MV-4-11 (cell line): ENCODE measurements around the gene ASB7.
A peak's percentile ranks its signal among the peaks of the same experiment; 100 is the strongest.
"Not testable (repeated sequence)": the region's sequence is repeated elsewhere in the genome, so short reads cannot be mapped to it uniquely, and the experiment has no call there.

Experiments used
- DNase-seq: peaks from one replicate; lab custom pipeline; 2025; lab: John Stamatoyannopoulos, UW

Gene ASB7

DNA sequence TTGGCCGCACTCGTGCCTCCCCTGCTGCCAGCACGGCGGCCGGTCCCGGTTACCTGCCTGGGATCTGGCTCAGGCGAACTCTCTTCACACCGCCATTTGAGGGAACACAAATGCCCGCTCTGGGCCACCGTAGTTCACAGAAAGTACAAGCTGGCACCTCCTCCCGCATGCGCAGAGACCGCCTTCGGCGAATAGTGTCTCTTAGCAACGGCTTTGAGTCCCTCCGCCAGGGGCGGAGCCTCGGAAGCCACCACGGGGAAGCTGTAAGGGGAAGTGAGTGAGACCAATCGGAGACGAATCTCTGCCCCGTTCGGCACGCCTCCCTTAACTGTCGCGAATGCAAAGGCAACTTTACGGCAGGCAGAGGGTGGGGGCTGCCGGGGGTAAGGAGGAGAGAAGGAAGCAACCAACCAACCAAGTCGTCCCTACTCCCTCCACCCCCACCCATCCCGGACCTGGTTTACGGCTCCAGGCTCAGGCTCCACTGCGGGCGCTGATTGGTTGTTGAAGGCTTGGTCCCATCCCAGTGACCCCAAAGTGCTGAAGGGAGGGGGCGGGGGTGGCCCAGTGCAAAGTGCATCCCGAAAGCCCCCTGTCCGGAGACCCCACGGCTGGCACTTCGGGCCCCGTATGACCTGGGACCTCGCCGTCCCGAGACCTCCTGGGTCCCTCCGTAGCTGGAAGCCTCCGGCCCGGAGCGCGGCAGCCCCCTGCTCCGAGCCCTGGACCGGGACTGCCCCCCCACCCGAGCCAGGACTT is at the start of gene ASB7, which contains the start of gene LINS1:
Gene ASB7, plus strand, starts transcription at position 526 of the 759 bp plus-strand sequence. CDS start 9,628 bp downstream, outside the sequence.
Gene LINS1, minus strand, starts transcription at position 121 of the 759 bp plus-strand sequence. CDS start 21,342 bp downstream, outside the sequence.
- peak; percentile 100 for DNase-seq

DNA sequence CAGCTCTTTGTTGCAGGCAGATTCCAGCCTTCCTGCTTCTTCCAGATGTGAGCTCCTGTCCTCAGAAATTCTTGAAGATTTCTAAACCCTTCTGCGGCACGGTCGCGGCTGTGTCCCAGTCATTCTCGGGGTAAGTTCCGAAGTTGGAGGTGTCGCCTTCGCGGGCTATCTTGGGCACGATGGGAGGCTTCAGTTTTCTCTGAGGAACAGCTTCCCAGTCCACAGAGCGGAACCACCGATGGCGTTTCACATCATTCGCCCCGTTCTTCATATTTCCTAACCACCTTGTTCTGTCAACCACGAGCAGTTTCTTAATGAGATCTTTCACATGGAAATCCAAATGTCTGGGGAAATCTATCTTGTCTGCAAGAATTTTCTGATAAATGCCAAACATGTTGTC is 48.9 kb upstream of the ASB7 start:
- peak; percentile 18 for DNase-seq

DNA sequence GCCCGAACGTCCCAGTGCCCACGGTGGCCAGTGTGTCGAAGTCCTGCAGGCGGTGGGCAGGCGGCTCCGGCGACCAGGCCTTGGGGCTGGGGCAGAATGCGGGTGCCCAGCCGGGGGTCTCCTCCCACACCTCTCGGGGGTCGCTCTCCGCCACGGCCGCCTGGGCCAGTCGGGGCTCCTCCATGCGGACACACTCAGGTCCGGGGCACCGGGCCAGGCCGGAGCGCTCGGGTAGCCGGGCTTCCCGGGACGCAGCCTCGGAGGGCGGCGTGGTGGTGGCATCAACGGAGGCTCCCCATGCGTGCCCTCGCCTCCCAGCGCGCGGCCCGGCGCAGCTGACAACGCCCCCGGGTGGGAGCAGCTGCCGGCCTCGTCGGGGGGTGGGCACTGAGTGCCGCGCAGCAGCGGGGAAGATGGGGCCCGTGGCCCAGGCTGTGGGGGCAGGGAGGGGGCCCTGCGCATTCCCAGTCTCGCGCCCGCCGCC is 43.6 kb upstream of the ASB7 start:
- no peak for DNase-seq

DNA sequence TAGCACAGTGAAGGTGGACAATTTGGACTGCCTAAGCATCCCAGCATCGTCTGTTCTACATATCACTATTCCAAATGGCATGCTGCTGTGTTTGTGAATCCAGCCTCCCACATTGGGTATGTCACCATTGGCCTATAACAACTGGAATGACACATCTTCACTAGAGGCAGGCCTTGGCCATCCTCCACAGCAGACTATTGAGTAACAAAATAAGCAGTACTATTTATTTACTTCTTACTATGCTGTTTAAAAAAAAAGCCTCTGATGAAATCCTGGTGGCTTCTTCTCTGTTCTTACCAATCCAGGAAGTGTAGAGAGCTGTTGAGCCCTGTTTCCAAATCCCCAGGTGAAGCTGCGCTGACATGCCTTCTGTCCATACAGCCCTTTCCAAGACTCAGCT is 43.1 kb upstream of the ASB7 start:
- peak; percentile 91 for DNase-seq

DNA sequence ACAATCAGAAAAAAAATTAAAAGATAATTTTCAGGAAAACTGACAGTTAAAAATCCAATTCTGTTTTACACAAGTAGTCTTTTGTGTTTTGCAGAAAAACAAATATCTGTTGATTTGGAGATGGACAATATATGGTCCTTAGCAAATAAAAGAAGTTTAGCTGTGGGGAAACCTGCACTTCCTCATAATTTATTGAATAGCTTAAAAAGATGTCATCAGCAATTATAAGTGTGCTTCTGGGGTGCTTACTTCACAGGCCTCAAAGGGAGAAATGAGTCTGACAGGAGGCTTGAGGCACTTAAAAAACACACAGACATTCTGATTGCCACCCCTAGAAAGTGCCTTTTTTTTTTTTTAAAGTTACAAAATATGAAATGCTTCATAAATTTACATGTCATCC is 42.1 kb upstream of the ASB7 start:
- peak; percentile 58 for DNase-seq

DNA sequence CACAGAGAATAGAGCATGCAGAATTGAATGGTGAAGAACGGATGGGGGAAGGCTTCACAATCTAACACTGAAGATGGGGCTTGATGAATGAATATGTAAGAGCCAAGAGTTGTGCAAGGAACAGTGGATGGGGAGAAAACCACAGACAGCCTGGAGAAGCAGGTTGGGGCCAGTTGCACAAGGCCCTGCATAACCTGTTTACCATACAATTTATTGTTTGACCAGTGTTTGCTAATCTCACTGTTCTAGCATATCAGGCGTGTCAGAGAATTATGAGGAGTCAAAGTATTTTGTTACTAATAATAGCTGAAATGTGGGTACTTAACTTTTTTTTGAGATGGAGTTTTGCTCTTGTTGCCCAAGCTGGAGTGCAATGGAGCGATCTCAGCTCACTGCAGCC is 36.8 kb upstream of the ASB7 start:
- DNase-seq: peak; percentile 74

GRCh38 chr15:100566850-100567628 is 35.4 kb upstream of the ASB7 start:
- no peak for DNase-seq

- no peak for DNase-seq
Observed at GRCh38 chr15:100569391-100569790, 33.0 kb upstream of the ASB7 start.

DNA sequence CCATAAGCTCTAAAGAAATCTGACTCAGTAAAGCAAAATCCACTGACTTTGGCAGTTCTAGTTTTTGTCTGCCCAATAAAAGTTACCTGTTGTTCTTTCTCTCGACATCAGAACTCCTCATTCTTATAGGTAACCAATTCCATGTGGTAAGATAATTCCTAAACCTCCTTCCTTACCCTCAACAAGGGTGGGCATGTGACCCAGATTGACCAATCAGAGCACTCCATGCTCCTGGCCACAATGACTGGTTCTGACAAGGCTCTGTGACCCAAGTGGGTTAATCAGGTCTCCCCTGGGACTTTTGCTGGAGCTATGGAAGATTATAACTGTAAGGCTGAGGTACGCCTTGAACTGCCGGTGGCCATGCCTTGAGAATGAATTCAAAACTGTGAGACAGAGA is 32.1 kb upstream of the ASB7 start:
- no peak for DNase-seq

DNA sequence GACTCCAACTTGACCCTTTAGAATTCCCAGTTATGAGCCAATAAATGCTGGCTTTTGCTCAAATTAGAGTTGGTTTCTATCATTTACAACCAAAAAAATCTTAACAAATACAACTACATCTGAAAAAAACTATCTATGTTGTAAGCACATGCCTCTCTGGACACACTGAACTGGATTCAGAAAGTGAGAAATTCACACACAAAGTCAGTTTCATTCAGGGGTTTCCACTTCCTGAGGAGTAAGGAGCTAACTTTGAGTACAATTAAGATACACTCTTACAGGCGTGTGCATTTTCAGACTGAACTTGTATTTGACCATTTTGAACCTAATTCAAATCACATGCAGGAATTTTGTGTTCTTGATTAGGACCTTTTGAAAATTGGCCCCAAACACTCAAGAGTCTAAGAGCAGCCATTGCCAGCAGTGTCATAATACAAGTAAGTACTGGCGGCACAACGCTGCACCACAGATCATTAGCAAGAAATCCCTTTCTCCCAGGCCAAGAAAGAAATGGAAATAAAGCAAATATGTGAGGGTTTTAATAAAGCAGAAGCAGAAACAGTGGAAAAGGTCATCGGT is 31.6 kb upstream of the ASB7 start:
- no peak for DNase-seq

- DNase-seq: no peak
Observed at GRCh38 chr15:100571592-100572167, 30.7 kb upstream of the ASB7 start.

GRCh38 chr15:100572362-100572983 is 29.9 kb upstream of the ASB7 start:
- peak; percentile 10 for DNase-seq

- DNase-seq: no peak
Observed at GRCh38 chr15:100573526-100573925, 28.9 kb upstream of the ASB7 start.

DNA sequence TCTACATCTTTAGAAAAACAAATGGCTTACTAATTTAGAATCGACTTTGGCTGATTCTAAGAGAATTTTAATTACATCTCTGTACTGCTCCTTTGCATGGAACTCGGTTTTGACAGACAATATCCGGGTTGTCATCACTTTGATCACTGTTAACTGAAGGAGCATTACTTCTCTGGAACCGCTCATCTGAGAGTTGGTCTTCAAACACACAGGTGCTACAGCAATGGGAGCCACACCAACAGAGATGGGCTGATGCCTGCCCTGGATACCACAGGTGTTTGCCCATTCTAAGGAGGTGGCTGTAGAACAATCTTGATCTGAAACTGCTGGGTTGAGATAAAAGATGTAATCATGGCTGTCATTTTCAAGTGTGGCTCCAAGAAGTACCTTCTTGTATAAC is 22.0 kb upstream of the ASB7 start:
- no peak for DNase-seq

DNA sequence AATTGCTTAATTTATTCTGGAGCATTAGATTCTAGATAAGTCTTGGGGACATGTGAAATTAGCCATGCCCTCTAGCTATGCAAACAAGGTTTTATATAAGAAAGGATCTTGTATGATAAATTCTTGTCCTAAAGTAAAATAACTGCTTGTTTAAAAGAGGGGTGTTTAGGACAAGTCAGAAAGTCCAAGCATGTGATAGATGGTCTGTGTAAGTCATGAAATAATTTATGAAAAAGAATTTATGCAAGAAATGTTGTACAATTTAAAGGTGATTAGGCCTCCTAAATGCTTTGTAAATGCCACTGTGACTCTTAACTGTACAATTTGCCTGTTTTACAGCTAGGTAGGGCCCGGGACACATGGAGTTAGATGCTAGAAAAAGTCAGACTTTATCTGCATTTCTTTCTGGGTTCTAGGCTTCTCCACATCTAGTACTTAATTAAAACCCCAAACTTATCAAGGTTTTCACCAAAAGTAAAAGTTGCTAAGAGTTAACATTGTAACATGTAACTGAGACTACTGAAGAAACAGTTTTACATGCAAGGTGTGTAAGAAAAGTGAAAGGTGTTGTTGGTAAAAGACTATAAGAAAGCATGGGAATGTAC is 13.6 kb upstream of the ASB7 start:
- DNase-seq: peak; percentile 2

GRCh38 chr15:100591163-100591562 is 11.2 kb upstream of the ASB7 start:
- DNase-seq: not testable (repeated sequence)

DNA sequence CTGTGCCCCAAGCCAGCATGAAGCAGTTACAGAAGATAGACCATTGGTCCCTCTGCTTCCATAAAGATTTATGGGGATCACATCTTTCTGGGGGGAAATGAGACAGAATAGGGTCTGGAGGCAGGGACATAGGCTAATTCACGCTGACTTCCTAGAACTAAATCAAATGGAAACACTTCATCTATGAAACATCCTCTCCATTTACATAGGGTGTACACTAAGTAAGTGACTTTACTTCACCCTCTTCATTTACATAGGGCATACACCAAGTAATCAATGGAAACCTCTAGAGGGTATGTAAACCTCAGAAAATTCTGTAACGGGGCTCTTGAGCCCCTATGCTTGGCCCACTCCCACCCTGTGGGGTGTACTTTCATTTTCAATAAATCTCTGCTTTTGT is 10.6 kb upstream of the ASB7 start:
- no peak for DNase-seq

DNA sequence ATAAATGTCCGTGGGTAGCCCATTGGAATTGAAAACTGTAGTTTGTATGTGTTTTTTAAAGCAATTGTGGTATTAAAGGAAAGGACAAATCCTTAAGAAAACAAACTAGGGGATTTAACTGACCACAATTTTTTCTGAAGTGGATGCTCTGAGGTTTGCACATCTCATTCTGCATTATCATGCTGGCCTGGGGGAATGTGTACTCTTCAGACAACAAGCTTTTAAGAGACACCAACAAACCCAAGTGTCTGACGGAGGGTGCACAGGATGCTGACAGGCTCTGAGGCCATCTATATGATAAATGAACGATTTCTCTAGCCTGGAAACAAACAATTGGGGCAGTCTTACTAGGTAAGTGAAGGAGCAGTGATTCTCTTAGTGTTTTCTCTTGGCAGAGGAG is 9.5 kb upstream of the ASB7 start:
- no peak for DNase-seq

- DNase-seq: no peak
Observed at GRCh38 chr15:100593431-100593830, 9.0 kb upstream of the ASB7 start.

DNA sequence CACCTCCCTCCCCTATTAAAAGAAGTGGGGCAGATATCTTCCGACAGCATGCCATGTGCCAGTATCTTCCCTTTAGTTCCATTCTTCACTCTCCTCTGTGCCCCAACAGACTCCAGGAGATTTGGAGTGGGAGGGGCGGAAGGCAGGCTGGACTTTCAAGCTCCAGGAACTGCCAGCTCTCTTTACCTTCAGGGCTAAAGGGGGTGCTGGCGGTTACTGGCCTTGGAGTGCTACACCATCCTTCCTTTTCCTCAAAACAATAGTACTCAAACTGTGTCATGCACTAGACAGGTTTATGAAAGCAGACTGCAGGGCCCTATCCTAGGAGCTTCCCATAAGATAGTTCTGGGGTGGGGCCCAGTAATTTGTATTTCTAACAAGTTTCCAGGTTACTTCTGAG is 6.4 kb upstream of the ASB7 start:
- no peak for DNase-seq

DNA sequence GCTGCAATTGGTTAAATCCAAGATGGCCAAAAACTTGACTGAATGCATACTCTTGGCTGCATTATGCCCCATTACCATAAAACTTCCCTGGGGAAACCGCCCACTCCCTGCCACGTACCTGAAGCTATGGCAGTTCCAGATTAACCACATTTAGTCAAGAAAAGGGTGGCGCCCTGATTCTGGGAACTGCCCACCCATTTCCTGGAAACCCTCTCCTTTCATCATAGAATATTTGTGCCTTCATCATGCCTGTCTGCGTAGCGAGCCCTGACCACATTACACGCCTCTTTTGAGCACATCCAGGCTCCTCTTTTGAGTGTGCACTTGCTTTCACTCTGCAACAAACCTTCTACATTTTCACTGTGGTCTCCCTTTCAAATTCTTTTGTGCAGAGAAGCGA is 5.6 kb upstream of the ASB7 start:
- DNase-seq: peak; percentile 74
